HEK293T (cell line): ENCODE results near the gene EXOC4.

Source experiments
- ARNT ChIP-seq: fragments of 450-650 bp; IDR thresholded peaks from 2 replicates; pipeline ENCODE4 v1.6.1; 2017; ENCODE audit warnings: mild to moderate bottlenecking
- L3MBTL2 ChIP-seq: fragments of 450-650 bp; conservative IDR thresholded peaks from 2 replicates; pipeline ENCODE4 v1.6.1; 2016; ENCODE audit warnings: mild to moderate bottlenecking
- NFRKB ChIP-seq: fragments of 450-650 bp; IDR thresholded peaks from 2 replicates; pipeline ENCODE4 v1.6.1; 2016; ENCODE audit warnings: mild to moderate bottlenecking, moderate library complexity
- PKNOX1 ChIP-seq: fragments of 450-650 bp; IDR thresholded peaks from 2 replicates; pipeline ENCODE4 v1.6.1; 2016
- SP1 ChIP-seq: fragments of 450-650 bp; IDR thresholded peaks from 2 replicates; pipeline ENCODE4 v1.6.1; 2017

DNA sequence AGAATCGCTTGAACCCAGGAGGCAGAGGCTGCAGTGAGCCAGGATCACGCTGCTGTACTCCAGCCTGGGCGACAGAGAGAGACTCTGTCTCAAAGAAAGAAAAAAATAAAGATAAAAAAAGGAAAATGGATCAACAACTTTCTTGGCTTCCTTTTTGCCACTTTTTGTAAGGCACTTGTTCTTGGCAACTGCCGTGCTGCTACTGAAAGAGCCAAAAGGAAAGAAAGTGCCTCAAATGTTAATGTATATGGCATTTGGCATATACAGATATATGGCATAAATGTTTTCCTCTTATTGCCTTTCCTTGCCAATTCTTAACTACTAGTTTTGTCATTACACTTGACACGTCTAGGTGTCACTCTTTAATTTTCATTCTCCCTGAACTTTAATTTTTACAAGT is 480.5 kb downstream of the EXOC4 start:
- no peak for TF ChIP-seq SP1
- TF ChIP-seq L3MBTL2 = no peak
- no peak for TF ChIP-seq ARNT
- no peak for TF ChIP-seq NFRKB
- TF ChIP-seq PKNOX1 = no peak
